Activated naive CD4-positive, alpha-beta T cell treated with Interleukin-2 at 50 U/mL for 16 hours (primary cell): ENCODE measurements around the gene CAPN13.

Experiments
- DNase-seq: peaks from one replicate; pipeline ENCODE4 v3.0.0-alpha.2; 2020

Gene CAPN13, protein sequence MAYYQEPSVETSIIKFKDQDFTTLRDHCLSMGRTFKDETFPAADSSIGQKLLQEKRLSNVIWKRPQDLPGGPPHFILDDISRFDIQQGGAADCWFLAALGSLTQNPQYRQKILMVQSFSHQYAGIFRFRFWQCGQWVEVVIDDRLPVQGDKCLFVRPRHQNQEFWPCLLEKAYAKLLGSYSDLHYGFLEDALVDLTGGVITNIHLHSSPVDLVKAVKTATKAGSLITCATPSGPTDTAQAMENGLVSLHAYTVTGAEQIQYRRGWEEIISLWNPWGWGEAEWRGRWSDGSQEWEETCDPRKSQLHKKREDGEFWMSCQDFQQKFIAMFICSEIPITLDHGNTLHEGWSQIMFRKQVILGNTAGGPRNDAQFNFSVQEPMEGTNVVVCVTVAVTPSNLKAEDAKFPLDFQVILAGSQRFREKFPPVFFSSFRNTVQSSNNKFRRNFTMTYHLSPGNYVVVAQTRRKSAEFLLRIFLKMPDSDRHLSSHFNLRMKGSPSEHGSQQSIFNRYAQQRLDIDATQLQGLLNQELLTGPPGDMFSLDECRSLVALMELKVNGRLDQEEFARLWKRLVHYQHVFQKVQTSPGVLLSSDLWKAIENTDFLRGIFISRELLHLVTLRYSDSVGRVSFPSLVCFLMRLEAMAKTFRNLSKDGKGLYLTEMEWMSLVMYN

DNA sequence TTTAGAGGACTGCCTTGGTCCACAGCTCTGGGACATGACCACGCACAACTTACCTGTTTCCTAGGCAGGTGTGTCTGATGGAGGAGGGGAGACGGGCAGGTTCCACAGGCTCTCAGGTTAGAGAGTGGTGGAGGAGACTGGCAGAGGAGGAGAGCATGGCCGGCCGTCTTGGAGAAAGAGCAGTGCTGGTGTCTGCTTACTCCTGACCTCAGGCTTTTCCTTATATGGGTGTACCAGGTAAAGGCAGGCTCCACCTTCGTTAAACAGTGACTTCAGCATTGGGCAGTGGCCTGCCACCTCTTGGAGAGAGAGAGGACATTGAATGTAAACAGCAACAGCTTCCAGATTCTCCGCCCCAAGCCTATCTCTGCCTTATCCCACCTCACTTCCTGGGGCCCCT is at the start of gene CAPN13:
Gene CAPN13 (minus strand): TSS at position 198 of the 400 bp plus-strand sequence. CDS start 20,121 bp downstream, outside the sequence.
- DNase-seq: no peak

DNA sequence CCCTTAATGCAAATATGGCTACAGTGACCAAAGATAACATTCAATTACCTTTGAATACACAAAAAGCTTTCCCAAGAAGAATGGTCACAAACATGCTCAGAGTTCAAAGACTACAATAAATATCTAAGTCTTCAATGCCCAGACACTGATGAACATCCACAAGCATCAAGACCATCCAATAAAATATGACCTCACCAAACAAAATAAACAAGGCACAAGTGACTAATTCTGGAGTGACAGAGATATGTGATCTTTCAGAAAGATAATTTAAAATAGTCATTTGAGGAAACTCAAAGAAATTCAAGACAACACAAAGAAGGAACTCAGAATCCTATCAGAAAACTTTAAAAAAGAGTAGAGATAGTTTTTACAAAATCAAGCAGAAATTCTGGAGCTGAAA is 40.6 kb upstream of the CAPN13 start:
- DNase-seq: no peak

DNA sequence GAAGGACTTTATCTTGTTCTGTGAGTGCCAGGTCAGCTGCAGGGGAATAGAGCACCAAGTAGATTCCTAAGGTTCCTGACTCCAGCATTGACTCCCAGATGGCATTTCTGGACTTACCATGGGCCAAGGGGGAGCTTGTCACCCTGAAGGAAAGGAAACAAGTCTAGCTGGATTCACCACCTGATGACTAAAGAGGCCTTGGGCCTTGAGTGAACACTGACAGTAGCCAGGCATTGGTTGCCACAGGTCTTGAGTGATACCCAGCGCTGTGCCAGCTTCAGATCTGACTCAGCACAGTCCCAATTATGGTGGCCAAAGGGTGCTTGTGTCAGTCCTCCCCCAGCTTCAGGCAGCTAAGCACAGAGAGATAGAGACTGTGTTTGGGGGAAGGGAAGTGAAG is 40.1 kb upstream of the CAPN13 start:
- no peak for DNase-seq

DNA sequence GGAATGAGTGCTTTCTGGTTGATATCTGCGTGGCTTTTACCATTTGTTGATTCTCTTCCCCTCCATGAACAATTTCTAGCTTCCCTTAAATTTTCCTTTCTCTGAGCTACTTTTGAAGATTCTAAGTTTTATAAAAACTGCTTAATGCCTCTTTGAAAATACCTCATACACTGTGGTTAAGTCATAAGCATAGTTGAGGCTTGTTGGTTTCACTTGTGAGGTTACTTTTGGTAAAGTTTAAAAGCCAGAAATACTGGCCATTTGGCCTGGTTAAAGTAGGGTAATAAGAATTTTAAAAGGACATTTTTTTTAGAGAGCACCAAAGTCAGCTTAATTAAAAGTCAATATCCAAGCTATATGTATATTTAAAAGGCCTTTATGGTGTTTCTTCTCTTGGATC is 21.3 kb upstream of the CAPN13 start:
- no peak for DNase-seq

DNA sequence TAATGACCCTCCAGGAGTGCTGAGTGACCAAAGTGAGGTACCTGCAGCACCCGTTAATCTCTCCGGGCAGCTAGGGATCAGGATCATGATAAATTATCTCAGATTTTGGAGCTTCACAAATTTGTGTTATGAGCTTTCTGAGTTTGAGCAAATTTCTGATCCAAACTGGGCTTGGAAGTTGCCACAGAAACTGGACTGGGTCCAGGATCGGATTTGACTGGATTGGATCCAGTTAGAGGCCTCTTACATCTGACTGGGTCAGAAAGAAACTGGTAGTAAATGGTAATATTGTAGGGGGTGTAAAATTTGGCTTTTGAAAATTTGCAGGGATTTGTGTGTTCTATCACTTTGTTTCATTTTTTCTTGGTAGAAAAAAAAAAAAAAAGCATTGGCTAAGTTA is 19.7 kb upstream of the CAPN13 start:
- no peak for DNase-seq

DNA sequence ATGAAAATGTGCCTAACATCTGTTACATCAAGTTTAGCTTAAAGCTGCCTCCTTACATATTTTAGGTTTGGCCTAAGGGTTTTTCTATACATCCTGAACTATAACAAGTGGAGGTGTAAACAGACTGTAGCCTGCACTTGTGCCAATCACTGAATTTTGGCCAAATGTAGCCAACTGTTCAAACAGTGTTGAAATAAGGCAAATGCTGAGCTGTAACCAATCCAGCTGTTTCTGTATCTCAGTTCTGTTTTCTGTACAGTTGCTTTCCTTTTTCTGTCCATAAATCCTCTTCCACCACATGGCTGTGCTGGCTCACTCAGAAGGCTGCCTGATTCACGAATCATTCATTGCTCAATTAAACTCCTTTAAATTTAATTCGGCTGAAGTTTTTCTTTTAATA is 19.2 kb upstream of the CAPN13 start:
- no peak for DNase-seq

DNA sequence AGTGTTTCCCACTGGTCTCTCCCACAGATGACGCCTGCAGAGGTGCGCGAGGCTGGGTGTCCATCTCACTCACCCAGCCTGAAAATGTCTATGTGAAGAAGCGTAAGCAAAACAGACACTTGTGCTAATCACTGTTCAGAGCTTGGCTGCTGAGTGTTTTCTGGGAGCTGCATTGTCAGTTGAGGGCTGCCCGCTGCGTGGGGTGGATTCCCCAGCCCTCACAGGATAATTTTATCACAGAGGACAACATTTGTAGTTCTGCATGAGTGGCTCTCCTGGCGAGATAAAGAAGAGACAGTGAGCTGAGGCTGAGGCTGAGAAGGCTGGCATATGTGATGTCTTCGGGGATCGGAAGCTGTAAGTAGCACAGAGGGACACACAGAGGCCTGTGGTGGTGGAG is 16.2 kb upstream of the CAPN13 start:
- no peak for DNase-seq

DNA sequence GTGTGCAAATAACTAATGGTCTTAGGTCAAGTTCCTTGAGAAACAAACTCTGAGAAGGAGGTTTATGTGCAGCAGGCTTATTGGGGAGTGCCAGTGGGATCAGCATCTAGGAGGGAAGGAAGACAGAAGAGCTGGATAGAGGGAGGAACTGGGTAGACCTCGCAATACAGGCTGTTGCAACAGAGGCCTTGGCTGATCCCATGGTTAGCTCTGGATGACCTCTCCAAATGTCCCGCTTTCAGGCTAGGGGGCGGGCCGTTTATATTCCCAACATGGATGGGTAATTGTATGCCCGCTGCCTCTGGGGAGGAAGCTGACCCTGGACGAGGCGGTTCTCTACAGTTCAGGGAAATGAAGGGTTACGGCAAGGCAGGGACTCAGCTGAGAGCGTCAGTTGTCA is 14.7 kb upstream of the CAPN13 start:
- no peak for DNase-seq

DNA sequence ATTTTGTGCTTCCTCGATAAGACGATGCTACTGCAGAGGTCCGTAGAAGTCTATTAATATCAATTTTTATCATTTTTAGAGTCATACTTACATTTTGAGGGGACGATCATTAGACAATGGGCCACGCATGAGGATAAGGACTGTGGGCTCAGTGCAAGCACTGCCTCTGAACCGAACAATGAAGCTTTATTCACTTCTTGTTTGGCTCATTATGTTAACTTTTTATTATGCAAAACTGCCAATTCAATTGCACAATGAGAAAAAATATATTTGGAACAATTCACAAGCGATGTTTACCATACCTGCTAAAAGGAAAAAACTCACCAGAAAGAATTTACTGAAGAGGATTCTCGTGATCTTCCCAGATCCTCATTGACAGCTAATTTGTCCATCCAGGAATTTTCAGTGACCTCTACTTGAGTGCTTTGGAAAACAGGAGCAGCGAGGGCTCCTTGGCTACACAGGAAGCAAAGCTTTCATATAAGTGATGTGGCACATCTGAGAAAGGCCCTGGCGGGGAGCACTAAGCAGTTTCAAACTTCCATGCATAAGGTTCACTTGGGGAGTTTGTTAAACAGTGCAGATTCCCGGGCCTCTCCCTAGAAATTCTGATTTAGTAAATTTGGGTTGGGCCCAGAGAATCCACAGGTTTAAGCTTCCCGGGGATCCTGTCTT is 13.3 kb upstream of the CAPN13 start:
- no peak for DNase-seq

DNA sequence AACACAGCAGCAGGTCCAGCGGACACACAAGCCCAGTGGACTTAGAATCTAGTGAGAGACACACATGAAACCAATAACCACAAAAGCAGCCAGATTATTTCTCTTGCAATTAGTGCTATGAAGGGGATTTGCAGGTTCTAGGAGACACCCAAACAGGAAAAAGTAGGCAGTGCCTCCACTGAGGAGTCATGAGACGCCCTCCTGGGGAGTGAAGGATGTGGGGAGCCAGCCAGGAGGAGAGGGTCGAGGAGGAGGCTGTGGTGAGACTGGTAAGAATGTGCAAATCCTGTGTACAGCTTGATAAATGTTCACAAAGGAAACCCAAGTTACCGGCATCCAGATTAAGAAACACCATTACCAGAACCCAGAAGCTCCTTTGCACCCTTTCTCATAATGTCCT is 2.7 kb upstream of the CAPN13 start:
- DNase-seq: no peak

DNA sequence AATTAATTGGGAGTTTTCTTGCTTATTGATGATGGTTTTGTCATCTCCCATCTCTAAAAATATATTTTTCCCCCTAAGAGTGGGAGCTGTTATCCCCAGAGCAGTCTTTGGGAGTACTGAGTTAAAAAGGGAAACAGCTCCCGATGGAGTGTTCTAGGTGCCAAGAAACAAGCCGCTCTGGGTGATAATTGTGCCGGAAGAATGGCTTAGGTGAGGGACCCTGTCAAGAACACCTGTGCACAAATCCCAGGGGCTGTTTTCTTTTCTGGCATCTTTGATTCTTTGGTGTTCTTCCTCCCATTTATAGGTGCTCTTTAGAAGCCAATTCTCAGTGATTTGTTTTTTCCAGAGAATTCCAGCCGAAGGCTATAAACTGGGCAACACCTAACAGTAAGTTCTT is 1.4 kb upstream of the CAPN13 start:
- no peak for DNase-seq

DNA sequence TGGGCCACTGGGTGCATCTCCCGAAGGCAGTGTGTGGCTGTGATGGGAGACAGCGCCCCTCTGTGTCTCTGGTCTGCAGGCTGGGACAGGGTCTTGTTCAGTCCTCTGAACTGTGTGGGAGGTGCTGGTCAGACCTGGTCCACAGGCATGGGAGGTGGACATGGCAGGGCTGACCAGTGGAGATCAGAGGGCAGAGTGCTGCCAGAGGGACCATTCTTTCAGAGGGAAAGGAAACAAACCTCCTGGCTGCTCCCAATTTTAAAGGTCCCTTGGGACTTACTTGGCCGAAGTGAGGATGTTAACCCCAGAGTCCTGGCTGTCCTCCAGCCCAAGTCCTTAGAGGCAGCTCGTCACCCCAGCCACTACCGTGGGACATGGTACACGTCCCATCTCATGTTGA is 4.0 kb downstream of the CAPN13 start:
- DNase-seq: no peak

DNA sequence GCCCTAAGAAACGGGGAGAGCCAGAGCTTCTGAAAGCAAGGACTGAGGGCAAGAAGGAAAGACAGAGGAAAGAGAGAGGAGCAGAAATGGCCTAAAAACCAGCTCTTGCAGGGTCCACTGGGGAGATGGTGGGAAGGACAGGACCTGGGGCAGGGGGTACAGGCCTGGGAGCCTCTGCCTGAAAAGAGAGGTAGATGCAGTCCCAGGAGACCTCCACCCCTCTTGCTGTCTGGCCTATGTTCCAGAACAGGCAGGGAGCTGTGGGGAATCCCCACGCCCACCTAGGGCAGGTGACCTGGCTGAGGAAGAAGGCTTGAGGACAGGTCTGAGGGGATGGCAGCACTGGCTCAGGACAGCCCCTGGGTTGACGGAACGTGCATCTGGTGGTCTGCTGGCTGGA is 4.6 kb downstream of the CAPN13 start:
- DNase-seq: no peak

DNA sequence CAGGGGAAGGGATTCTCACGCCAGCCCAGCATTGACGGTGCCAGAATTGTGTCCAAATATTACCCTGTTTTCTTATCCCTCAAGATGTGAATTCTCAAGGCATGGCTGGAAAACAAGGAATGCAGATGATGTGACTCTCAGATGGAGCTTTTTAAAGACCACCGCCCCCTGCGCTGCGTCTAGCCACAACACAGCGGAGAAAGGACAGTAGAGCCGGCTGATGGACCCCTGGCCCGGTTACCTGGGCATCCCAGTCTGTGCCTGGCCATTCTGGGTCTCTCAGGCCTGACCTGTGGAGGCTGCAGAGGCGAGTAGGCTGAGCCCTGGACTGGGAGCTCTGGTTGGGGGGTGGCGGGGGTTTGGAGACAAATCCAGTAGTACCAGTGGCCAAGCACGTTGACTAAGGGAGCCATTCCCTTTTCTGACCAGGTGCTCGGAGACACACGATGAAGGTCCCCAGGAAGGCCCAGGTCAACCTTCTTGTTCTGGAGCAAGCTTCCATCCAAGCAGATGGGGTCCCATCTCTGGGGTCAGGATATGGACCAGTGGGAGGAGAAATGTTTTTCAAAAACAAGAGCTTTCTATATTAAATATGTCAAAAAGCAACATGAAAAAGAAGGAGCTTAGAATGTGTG is 5.3 kb downstream of the CAPN13 start:
- DNase-seq: no peak

DNA sequence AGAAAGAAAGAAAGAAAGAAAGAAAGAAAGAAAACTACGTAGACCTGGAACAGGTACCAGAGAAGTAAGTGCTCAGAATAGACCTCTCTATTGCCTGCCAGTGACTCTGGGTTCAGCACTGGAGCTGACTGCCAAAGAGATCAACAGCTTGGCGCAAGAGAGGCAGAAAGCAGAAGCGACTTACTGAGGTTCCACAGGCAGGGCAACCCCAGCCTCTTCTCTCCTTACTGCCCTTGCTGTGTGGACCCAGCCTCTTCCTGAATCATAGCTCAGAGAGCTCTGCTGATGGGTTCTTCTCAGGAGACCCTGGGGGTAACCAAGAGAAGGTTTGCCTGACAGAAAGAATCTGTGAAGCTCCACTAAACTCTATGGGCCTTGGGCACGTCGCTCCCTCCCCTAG is 7.1 kb downstream of the CAPN13 start:
- DNase-seq: no peak

DNA sequence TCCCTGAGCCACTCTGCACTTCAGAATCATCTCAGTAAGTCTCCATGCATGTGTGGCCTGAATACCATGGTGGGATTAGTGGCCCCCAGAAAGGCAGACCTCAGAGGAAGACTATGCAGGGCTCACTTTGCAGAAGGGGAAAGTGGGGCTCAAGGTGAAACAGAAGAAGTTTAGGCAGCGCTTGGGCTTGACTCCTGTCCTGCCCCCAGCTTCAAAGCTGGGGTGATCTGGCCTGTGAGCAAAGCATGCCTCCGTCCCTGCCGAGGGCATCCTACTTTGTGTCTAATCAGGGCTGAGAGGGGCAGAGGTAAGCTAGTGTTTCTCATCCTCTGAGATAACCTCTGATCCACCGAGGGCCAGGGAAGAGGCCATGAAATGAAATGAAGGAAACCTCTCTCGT is 7.9 kb downstream of the CAPN13 start:
- DNase-seq: no peak

DNA sequence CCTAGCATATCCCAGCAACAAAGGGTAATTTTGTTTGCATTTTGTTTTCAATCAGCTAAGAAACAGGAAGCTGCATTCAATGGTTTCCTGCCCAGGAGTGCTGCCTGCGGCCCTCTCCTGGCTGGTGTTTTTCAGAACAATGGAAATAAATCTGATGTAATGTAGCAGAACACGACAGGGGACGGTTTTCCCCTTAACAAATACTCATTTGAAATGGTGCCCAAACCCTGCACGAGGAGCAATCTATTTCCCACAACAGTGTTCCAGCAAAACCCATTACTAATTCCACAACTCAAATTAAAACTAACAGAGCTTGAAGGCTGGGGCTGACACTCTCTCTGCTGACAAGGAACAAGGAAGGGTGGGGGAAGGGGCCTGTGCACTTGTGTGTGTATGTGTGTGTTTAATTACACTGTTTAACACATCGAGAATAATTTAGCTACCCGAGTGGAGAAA is 8.7 kb downstream of the CAPN13 start:
- DNase-seq: no peak

DNA sequence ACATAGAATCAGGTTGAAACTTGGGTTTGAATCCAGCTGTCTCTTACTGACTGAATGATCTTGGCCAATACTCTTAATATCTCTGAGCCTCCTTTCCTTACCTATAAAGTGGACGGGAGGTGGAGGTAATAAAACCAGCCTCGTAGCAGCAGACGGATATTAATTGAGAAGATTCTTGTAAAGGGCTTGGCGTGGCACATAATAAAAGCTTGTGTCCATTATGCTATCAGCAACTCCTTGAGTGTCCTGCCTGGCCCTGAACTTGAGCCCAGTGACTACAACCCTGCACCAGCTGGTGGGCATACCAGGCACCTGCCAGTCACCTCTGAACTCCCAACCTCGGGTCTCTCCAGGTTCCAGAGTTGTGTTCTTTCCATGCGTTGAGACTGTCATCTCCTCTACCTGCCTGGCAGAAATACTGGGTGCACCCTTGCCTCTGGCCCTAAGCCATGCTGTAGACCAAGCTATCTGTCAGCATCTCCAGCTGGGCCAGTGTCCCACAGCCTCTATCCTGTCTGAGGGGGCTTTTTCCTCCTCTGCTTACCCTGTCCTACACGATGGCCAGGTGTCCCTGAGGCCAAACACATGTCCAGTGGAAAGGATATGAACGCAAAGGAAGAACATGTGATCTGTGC is 9.7 kb downstream of the CAPN13 start:
- DNase-seq: no peak

DNA sequence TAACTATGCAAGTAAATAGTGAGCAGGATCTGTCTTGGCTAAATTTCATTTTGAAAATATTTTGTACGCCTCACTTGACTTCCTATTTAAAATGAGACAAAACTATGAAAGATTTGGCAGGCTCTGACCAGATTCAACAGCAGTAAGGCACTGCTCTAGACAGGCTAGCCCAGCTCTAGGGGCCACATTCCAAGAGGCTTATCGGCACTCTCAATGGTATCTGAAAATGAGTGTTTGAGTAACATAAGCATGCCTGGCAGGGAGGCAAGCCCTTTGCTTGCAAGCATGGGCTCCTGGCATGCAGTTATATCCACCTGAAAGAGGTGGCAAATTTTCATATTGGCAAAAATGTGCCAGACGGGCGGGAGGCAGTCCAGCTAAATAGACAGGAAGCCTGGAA is 10.5 kb downstream of the CAPN13 start:
- DNase-seq: no peak

DNA sequence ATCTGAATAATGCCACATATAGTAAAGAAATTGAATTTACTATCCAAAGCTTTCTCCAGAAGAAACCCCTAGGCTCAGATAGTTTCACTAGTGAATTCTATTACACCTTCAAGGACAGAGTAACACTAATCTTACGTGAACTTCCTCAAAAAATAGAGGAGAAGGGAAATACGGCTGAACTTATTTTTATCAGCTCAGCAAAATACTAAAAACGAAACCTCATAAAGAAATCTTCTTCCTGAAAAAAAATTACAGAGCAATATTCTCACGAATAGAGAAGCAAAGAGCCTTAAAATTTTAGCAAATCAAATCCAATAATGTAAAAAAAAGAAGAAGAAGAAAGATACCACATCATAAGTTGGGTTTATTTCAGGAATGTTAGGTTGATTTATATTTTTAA is 14.7 kb downstream of the CAPN13 start:
- DNase-seq: no peak

DNA sequence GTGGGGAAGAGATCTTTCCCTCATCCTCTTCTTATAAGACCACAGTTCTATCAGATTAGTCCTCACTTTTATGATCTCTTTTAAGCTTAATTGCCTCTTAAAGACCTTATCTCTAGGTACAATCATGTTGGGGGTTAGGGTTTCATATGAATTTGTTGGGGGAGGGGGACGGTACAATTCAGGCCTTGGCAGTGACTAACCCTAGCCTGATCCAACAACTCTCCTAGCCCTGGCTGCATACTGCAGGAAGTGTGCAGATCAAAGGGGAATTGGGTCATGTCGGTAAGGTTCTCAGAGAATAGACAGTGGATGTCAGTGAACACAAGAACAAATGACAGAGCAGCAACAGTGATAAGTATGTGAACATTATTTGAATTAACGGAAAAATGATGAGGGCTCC is 16.4 kb downstream of the CAPN13 start:
- DNase-seq: no peak

DNA sequence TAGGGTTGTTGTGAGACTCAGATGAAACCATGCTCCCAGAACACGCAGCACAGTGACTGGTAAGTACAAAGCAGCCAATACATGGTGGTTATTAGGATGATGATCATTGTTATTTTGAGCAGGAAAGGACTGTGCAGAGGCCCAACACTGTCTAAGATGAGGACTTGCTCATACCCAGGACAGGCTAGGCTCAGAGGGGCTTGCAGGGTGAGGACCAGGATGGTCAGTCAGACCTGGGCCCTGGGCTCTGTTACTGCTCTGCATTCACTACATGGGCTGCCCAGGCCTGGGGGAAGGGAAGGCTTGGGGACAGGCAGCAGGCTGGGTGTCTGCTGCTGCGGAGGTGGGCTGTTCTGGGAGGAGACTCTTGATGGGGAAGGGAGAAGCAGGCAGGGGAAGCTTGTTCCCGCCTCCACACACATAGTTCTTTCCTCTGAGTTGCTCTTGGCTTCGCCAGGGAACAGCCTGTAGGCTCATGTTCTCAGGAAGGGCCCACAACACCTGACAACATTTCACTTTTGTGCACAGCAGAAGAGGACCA is 17.5 kb downstream of the CAPN13 start:
- no peak for DNase-seq
